HG02884 (cell line): ENCODE results near the gene HSF2.

Experiments used
- ATAC-seq: cut with Tn5 transposase; IDR thresholded peaks from one replicate; pipeline ENCODE4 v1.9.1; 2021; ENCODE audit warnings: mild to moderate bottlenecking, moderate library complexity; ENCODE audit not compliant: unreplicated experiment

Gene HSF2

GRCh38 chr6:122399055-122399347 lies 451 bp upstream of the HSF2 start:
- ATAC-seq = no peak

DNA sequence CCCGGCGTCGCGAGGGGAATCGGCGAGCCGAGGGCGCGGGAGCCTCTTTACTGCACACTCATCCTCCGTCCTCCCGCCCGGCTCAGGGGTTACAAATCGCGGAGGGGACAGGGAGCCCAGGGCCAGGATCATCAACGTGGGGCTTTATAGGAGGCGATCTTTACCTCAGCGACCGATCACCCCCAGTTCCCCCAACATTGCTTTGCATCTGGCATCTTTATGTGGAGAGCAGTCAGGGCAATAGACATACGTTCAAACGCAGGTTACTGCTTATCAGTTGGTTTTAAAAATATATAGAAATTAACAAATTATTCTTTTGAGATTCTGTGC lies 634 bp downstream of the HSF2 start:
- ATAC-seq = peak; percentile 10

DNA sequence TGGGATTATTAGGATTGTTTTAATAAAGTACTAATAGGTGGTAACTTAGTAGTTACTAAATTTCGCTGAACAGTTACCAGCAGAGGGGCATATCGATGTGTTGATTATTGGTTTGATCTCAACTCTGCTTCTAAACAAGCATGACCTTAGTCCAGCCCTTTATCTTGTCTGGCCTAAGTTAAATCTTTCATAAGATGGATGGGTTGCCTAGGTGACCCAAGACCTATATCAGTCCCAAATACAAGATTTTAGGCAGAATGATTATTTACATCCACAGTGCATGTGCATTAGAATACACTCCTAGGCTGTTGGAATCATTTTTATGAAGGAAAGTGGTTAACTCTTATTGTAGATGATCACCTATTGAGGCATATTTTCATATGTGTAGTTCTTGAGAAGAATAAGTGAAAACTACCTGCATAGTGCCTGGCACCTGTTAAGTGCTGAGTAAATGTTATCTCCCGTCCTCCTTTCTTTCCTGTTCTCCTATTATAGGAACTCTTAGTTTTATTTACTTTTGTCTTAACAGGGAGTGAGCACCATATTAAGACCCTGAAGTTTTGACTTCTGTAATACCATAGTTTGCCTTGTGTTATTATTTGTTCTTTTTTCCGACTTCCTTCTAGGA lies 1.1 kb downstream of the HSF2 start:
- no peak for ATAC-seq

- no peak for ATAC-seq
These were observed 1.7 kb downstream of the HSF2 start for GRCh38 chr6:122401104-122401503.

- no peak for ATAC-seq
These were observed 5.0 kb downstream of the HSF2 start for GRCh38 chr6:122404444-122404843.

DNA sequence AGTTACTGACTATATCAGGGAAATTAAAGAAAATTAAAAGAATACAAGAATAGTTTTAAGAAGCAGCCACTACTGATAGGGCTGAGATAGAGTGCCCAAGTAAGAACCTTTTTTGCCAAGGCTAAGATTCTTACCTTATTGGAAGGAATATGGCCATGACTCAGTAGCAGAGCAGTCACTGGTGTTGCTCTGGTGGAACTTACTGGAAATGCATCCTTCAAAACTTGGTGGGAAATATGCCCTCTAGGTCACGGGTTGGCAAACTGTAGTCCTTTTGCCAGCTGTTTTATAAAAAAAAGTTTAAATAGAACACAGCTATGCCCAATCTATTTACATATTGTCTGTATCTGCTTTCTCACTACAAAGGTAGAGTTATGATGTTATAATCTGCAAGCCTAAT lies 6.0 kb downstream of the HSF2 start:
- no peak for ATAC-seq

DNA sequence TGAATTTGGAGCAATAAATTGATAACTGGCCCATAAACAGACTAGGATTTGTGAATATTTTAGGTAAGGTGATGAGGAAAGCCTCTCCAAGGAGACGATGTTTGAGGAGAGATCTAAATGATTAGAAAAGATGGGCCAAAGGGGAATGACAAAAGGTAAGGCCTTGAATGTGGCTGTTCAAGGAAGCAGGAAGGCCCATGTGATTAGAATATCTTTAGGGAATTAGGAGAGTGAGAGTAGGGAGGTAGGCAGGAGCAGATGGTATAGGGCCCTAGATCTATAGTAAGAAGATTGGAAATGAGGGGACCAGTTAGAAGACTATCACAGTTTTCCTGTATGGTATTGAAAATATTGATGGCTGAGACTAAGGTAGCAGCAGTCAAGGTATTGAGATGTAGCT lies 6.7 kb downstream of the HSF2 start:
- no peak for ATAC-seq

GRCh38 chr6:122407712-122408111 lies 8.3 kb downstream of the HSF2 start:
- ATAC-seq = no peak

DNA sequence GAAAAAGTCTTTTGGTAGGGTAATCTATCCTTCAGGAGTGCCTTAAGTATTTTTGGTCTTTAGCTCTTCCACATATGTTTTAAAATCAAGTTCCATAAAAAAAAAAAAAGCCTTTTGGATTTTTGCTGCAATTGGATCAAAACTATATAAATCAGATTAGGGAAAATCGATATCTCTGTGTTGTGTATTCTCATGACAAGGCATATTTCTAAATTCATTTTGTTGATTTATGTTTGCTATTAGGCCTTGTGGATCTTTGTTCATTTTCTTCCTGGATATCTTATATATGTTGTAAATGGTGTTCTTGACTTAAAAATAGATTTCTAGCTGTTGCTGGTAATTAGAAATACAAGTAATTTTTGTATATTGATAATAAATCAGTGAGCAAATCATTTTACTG lies 8.8 kb downstream of the HSF2 start:
- no peak for ATAC-seq

DNA sequence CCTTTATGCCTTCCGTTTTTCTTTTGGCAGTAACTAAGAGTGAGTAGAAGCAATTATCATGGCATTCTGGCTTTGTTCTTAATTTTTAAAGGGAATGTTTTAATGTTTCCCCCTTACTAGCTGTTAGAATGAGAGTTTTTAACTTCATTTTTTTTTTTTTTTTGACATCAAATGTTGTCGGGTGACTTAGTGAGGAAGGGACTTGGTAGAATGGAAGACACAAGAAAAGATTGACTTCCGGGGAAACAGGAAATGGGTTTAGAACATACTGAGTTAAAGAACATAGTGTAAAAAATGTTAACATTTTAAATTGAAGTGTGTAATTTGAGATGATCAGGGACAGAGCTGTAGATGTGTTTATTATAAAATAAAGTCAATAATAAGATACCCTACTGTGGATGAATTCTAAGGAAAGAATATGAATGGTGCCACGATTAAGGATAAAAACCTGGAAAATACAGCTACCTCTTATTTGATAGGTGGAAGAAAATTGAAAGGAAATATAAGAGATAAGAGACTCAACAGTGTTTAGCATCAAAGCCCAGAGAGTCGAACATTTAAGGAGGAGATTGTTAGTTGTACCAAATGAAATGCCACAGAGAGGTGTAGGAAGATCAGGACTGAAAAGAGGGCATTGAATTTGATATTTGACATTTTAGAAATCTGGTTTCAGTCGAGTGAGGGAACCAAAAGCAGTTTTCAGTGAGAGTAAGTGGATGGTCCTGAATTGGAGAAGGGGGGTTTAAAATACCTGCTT lies 9.4 kb downstream of the HSF2 start:
- no peak for ATAC-seq

DNA sequence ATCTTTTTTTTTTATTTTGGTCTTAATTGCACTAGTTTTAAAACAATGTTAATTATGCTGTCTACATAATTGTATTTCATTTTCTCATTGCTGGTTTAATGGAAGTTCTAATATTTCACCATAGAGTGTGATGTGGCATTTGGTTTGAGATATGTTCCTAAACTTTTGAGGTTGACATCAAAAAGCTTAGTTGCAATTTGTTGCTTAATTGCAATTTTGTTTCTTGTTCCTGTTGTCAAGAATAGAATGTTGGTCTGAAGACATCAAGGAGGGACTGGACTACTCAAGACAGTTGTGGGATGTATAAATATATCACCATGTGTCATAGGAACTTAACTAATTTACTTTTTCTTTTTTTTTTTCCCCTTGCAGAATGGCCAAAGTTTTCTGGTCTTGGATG lies 12.5 kb downstream of the HSF2 start:
- ATAC-seq = no peak

GRCh38 chr6:122416825-122417224 lies 17.4 kb downstream of the HSF2 start:
- no peak for ATAC-seq

DNA sequence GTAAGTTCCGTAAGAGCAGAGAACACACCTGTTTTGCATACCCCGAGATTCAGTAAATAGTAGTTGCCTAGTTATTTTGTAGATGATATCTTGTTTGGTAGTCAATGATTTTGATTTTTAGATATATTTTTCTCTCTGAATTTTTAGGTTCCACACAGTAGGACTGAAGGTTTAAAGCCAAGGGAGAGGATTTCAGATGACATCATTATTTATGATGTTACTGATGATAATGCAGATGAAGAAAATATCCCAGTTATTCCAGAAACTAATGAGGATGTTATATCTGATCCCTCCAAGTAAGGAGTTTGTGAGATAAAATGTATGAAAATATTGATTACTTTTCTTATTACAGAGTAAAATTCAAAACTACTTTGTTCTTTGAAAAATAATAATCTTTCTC lies 22.6 kb downstream of the HSF2 start:
- ATAC-seq = no peak

DNA sequence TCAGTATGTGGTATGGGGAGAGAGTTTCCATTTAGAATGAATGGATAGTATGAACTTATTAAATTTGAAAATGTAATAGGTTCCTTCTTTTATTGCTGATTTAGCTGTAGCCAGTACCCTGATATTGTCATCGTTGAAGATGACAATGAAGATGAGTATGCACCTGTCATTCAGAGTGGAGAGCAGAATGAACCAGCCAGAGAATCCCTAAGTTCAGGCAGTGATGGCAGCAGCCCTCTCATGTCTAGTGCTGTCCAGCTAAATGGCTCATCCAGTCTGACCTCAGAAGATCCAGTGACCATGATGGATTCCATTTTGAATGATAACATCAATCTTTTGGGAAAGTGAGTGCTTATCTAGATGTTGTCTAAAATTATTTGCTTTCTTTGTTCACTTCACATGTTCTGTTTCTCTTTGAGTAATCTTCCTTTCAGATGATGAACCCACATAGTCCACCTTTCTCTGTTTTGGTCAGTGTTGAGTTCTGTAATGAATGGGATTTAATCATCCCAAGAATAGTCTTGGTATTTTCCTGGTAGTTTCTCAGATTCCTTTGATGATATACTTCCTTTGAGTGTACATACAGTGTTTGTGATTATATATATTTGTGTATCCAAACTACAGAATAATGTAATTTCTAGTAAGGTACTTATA lies 23.3 kb downstream of the HSF2 start:
- ATAC-seq = peak; percentile 98

GRCh38 chr6:122423734-122424133 lies 24.3 kb downstream of the HSF2 start:
- ATAC-seq = no peak

GRCh38 chr6:122426597-122426996 lies 27.1 kb downstream of the HSF2 start:
- ATAC-seq = no peak

DNA sequence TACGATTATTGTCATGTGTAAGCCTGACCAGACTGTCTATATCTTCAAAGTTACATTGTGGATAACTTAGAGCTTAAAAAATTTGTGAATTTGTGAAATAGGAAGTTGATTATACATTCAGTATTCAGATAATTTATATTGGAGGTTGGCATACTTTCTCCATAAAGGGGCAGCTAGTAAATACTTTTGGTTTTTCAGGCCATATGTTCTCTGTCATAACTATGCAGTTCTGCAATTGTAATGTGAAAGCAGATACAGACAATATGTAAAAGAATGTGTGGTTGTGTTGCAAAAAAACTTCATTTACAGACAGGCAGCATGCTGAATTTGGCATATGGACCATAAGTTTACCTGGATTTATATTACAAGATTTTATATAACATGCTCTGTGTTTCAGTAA lies 29.3 kb downstream of the HSF2 start:
- no peak for ATAC-seq

DNA sequence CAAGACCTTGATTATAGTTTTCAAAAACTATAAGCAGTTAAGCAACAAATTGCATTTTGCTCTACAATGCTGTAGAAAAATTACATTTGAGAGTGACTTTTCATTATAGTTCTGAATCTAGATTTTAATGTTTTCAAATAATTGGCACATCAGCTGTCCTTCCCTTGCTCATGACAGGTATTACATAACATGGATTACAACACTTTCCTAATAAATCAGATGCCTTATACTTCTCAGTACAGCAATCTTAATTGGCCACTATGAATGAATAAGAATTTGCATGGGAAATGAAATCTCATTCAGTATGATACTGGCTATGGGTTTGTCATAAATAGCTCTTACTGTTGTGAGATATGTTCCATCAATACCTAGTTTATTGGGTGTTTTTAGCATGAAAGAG lies 29.9 kb downstream of the HSF2 start:
- ATAC-seq = no peak

GRCh38 chr6:122431780-122432179 lies 32.3 kb downstream of the HSF2 start:
- ATAC-seq = no peak

GRCh38 chr6:122432816-122433215 lies 33.4 kb downstream of the HSF2 start:
- ATAC-seq = peak; percentile 67

- no peak for ATAC-seq
These were observed 39.5 kb downstream of the HSF2 start for GRCh38 chr6:122438975-122439374.

DNA sequence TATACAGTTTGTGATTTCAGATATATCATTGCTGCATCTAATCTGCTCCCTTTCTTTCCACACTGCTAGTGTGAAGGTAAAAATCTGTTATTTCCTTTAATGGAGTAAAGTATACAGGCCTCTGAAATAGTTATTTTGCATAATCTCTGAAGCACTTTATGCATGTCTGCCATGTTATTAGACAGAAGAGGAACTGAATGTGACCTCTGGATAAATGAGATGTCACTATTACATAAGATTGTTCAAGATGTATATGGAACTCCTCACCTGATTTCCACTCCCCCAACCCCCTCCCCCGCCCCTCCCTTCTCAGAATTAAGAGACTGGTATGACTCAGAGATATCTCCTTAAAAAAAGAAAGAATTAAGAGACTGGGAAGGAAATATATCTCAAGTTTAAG lies 45.8 kb downstream of the HSF2 start:
- ATAC-seq = no peak

- no peak for ATAC-seq
These were observed 49.6 kb downstream of the HSF2 start for GRCh38 chr6:122449069-122449468.
